Coronary artery (tissue), 2 donors: Measurements from ENCODE around the gene ATAD1.
A peak's percentile ranks its signal among the peaks of the same experiment; 100 is the strongest.
"Not testable (repeated sequence)": the region's sequence is repeated elsewhere in the genome, so short reads cannot be mapped to it uniquely, and the experiment has no call there.

Experiments used
- DNase-seq: peaks from one replicate; pipeline ENCODE4 v3.0.0-alpha.2; 2017; ENCODE audit warnings: low spot score
- H3K27ac ChIP-seq, 2 donors: fragments of 200-600 bp; sonication (generic); one replicate each; pipeline ENCODE4 v1.5.1; 2016 to 2019
- H3K4me3 ChIP-seq: fragments of 200-600 bp; sonication (generic); 2 replicates; pipeline ENCODE4 v1.5.1; 2016; ENCODE audit warnings: mild to moderate bottlenecking, moderate library complexity
- TF ChIP-seq, protein P1 (sequence below): fragments of 200-600 bp; sonication (generic); IDR thresholded peaks from one replicate; pipeline ENCODE4 v1.5.1; 2019; ENCODE audit warnings: antibody characterized with exemption

The ATAD1 gene

DNA sequence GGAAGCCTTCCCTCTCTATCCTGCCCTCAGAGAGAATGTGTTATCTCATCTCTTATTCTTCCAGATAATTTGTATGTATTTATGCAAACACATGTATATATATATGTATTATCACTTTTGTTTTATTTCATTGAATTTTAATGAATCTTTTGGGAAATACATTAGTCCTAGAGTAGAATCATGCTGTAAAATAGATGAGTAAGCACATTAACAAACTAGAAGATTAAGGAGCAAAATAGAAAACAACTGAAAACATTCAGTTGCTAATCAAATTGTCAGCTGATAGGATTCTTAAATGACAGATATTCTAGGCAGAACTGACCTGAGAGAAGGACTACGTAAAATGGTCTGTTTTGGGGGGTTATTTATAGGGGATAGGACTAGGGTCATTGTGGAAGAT is 34.1 kb upstream of the ATAD1 start:
- TF ChIP-seq, protein P1, sequence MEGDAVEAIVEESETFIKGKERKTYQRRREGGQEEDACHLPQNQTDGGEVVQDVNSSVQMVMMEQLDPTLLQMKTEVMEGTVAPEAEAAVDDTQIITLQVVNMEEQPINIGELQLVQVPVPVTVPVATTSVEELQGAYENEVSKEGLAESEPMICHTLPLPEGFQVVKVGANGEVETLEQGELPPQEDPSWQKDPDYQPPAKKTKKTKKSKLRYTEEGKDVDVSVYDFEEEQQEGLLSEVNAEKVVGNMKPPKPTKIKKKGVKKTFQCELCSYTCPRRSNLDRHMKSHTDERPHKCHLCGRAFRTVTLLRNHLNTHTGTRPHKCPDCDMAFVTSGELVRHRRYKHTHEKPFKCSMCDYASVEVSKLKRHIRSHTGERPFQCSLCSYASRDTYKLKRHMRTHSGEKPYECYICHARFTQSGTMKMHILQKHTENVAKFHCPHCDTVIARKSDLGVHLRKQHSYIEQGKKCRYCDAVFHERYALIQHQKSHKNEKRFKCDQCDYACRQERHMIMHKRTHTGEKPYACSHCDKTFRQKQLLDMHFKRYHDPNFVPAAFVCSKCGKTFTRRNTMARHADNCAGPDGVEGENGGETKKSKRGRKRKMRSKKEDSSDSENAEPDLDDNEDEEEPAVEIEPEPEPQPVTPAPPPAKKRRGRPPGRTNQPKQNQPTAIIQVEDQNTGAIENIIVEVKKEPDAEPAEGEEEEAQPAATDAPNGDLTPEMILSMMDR, result no peak
- no peak overlapping the region for H3K4me3 ChIP-seq
- H3K27ac ChIP-seq, result no peak overlapping the region
- no peak for DNase-seq

DNA sequence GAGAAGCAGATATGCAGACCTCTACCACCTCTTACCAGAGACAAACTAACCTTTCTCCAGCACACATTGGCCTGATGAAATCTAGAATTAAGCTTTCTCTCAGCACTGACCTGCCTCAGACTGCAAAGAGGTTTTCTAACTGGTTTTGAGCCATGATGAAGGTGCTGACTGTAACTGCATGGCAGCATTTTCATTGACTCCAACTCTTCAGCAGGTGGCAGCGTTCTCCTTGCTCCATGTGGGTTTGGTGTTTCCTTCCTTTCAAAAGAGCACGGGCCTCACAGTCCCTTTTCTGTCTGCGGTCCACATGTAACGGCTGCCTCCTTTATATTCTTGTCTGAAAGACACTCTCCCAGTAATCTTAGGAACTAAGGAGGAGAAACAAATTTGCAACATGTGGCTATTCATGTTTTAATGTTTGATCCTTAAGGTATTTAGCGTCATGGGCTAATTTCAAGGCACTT is 32.7 kb upstream of the ATAD1 start:
- Histone ChIP-seq H3K4me3 (no peak overlapping the region), H3K27ac (no peak overlapping the region)
- no peak for DNase-seq
- TF ChIP-seq, protein P1, result peak; percentile 59

DNA sequence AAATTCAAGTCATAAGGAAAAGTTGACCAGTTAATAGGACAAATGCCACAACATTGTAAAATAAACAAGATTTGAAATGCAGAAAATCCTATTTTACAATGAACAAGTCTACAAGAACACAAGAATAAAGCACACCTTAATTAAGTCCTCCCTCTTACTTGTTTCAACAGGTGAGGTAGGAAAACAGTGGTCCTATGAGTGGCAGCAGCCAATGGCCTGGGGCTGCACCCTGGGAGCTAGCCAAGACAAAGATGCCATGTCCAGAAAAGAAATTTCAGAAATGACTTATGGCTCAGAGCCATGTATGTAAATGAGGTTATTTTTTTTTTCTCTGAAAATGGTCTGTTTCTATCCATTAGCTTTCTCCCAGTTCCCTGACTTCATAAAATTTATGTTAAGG is 31.0 kb upstream of the ATAD1 start:
- DNase-seq, result no peak
- Histone ChIP-seq H3K4me3 (no peak overlapping the region), H3K27ac (no peak overlapping the region)
- TF ChIP-seq, protein P1, result no peak

DNA sequence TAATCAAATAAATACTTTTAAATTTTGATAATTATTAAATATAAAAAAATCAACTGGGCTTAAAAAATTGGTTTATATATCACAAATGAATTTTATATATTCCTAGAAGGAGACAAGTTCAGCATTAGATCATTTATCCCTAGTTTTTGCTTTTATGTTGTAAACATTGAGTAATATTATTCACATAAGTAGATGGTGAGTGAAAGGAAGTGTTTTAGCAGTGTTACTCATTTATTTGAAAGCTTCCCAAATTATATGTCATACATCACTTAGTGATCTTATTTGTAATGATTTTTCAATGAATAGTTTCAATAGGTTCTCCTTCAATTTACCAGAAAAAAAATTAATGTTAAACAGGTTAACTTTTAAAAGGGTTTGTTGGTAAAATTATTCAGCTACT is 29.5 kb upstream of the ATAD1 start:
- TF ChIP-seq, protein P1, result no peak
- Histone ChIP-seq H3K27ac (no peak overlapping the region), H3K4me3 (no peak overlapping the region)
- DNase-seq, result no peak

DNA sequence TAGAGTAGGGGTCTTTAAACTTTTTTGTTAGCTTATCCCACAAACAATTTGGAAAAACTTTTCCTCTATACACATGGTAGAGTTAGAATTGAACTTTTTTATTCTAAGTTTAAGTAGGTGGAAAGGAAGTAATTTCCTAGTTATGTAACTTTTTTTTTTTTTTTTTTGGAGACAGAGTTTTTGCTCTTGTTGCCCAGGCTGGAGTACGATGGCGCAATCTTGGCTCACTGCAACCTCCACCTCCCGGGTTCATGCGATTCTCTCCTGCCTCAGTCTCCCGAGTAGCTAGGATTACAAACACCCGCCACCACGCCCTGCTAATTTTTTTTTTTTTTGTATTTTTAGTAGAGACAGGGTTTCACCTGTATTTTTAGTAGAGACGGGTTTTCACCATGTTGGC is 28.7 kb upstream of the ATAD1 start:
- not testable (repeated sequence) for H3K4me3 ChIP-seq, H3K27ac ChIP-seq, DNase-seq

DNA sequence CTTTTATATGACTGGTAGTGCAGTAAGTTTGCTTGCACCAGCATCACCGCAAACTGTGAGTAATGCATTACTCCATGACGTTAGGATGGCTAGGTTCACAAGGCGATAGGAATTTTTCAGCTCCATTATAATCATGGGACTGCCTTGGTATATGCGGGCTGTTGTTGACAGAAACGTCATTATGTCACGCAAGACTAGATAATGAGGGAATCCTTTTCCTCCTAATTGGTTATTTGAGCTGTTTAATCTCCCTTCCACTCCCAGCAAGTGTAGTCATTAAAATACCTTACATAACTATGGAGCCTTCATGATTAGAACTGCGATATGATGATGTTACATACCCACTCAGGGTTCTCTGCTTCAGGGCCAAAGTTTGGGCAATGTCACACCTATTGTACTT is 28.0 kb upstream of the ATAD1 start:
- Histone ChIP-seq H3K4me3 (no peak overlapping the region), H3K27ac (no peak overlapping the region)
- TF ChIP-seq, protein P1, result no peak
- DNase-seq, result no peak

DNA sequence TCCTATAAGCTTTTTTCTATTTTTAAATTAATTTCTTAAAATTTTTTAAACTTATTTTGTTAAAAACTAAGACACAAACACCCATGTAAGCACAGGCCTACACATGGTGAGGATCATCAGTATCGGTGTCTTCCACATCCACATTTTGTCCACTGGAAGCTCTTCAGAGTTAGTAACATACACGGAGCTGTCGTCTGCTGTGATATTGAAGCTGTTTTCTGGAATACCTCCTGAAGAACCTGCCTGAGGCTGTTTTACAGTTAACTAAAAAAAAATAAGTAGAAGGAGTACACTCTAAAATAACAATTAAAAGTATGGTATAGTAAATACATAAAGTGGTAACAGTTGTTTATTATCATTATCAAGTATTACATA is 27.6 kb upstream of the ATAD1 start:
- TF ChIP-seq, protein P1, result no peak
- H3K4me3 ChIP-seq, result no peak overlapping the region
- no peak overlapping the region for H3K27ac ChIP-seq
- no peak for DNase-seq
